ENCODE measurements around the gene VAMP7. TPM values are rescaled to one million over a fixed set of nuclear protein-coding genes. Genes with fewer than 3 reads are reported as not detected.

Gene VAMP7
- total and polyA plus RNA-seq, 9 of the 15 experiments (the other 6 are each of a cell fraction or from before 2014, with no cell fraction given): 38.4 to 100 (median 67.7) TPM

DNA sequence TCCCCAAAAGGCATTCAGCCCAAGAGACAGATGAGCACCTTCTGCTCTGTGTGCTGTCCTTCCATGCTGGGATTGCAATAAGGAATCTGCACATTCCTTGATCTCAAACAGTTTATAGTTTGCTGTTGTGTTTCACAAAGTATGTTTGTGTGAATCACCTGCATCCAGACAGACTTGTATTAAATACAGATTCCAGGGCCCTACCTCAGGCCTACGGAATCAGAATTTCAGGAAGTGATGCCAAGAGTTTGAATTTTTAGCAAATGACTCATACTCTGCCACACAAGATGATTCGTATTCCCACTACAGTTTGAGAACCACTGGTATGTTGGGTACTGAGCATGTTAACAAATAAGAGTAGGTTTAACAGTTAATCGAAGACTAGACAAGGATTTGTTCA, 7.0 kb downstream of the VAMP7 start (continued):
- TF ChIP-seq, protein P1, sequence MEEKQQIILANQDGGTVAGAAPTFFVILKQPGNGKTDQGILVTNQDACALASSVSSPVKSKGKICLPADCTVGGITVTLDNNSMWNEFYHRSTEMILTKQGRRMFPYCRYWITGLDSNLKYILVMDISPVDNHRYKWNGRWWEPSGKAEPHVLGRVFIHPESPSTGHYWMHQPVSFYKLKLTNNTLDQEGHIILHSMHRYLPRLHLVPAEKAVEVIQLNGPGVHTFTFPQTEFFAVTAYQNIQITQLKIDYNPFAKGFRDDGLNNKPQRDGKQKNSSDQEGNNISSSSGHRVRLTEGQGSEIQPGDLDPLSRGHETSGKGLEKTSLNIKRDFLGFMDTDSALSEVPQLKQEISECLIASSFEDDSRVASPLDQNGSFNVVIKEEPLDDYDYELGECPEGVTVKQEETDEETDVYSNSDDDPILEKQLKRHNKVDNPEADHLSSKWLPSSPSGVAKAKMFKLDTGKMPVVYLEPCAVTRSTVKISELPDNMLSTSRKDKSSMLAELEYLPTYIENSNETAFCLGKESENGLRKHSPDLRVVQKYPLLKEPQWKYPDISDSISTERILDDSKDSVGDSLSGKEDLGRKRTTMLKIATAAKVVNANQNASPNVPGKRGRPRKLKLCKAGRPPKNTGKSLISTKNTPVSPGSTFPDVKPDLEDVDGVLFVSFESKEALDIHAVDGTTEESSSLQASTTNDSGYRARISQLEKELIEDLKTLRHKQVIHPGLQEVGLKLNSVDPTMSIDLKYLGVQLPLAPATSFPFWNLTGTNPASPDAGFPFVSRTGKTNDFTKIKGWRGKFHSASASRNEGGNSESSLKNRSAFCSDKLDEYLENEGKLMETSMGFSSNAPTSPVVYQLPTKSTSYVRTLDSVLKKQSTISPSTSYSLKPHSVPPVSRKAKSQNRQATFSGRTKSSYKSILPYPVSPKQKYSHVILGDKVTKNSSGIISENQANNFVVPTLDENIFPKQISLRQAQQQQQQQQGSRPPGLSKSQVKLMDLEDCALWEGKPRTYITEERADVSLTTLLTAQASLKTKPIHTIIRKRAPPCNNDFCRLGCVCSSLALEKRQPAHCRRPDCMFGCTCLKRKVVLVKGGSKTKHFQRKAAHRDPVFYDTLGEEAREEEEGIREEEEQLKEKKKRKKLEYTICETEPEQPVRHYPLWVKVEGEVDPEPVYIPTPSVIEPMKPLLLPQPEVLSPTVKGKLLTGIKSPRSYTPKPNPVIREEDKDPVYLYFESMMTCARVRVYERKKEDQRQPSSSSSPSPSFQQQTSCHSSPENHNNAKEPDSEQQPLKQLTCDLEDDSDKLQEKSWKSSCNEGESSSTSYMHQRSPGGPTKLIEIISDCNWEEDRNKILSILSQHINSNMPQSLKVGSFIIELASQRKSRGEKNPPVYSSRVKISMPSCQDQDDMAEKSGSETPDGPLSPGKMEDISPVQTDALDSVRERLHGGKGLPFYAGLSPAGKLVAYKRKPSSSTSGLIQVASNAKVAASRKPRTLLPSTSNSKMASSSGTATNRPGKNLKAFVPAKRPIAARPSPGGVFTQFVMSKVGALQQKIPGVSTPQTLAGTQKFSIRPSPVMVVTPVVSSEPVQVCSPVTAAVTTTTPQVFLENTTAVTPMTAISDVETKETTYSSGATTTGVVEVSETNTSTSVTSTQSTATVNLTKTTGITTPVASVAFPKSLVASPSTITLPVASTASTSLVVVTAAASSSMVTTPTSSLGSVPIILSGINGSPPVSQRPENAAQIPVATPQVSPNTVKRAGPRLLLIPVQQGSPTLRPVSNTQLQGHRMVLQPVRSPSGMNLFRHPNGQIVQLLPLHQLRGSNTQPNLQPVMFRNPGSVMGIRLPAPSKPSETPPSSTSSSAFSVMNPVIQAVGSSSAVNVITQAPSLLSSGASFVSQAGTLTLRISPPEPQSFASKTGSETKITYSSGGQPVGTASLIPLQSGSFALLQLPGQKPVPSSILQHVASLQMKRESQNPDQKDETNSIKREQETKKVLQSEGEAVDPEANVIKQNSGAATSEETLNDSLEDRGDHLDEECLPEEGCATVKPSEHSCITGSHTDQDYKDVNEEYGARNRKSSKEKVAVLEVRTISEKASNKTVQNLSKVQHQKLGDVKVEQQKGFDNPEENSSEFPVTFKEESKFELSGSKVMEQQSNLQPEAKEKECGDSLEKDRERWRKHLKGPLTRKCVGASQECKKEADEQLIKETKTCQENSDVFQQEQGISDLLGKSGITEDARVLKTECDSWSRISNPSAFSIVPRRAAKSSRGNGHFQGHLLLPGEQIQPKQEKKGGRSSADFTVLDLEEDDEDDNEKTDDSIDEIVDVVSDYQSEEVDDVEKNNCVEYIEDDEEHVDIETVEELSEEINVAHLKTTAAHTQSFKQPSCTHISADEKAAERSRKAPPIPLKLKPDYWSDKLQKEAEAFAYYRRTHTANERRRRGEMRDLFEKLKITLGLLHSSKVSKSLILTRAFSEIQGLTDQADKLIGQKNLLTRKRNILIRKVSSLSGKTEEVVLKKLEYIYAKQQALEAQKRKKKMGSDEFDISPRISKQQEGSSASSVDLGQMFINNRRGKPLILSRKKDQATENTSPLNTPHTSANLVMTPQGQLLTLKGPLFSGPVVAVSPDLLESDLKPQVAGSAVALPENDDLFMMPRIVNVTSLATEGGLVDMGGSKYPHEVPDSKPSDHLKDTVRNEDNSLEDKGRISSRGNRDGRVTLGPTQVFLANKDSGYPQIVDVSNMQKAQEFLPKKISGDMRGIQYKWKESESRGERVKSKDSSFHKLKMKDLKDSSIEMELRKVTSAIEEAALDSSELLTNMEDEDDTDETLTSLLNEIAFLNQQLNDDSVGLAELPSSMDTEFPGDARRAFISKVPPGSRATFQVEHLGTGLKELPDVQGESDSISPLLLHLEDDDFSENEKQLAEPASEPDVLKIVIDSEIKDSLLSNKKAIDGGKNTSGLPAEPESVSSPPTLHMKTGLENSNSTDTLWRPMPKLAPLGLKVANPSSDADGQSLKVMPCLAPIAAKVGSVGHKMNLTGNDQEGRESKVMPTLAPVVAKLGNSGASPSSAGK (IDR thresholded peaks at IDR 0.05): no peak
- TF ChIP-seq SUPT5H (IDR thresholded peaks at IDR 0.05) (no peak), ZNF436 (CRISPR knock-in tag; IDR thresholded peaks at IDR 0.05) (no peak), SMARCE1 (IDR thresholded peaks at IDR 0.05) (peak; percentile 60), GTF2E2 (tag; IDR thresholded peaks at IDR 0.05) (no peak), COPS2 (conservative IDR thresholded peaks at IDR 0.05) (no peak), CEBPG (CRISPR knock-in tag; IDR thresholded peaks at IDR 0.05) (no peak), CEBPG (tag; conservative IDR thresholded peaks at IDR 0.05 in 1 of 2, IDR thresholded peaks at IDR 0.05 in 1 of 2) (no peak), PML (IDR thresholded peaks at IDR 0.05; ENCODE audit: low read length) (no peak), ZNF263 (CRISPR knock-in tag; IDR thresholded peaks at IDR 0.05; ENCODE audit: borderline replicate concordance) (no peak), CBFA2T3 (IDR thresholded peaks at IDR 0.05) (peak; percentile 78)
- TF ChIP-seq, protein P2, sequence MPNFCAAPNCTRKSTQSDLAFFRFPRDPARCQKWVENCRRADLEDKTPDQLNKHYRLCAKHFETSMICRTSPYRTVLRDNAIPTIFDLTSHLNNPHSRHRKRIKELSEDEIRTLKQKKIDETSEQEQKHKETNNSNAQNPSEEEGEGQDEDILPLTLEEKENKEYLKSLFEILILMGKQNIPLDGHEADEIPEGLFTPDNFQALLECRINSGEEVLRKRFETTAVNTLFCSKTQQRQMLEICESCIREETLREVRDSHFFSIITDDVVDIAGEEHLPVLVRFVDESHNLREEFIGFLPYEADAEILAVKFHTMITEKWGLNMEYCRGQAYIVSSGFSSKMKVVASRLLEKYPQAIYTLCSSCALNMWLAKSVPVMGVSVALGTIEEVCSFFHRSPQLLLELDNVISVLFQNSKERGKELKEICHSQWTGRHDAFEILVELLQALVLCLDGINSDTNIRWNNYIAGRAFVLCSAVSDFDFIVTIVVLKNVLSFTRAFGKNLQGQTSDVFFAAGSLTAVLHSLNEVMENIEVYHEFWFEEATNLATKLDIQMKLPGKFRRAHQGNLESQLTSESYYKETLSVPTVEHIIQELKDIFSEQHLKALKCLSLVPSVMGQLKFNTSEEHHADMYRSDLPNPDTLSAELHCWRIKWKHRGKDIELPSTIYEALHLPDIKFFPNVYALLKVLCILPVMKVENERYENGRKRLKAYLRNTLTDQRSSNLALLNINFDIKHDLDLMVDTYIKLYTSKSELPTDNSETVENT (CRISPR knock-in tag; IDR thresholded peaks at IDR 0.05): no peak
- TF ChIP-seq, protein P3, sequence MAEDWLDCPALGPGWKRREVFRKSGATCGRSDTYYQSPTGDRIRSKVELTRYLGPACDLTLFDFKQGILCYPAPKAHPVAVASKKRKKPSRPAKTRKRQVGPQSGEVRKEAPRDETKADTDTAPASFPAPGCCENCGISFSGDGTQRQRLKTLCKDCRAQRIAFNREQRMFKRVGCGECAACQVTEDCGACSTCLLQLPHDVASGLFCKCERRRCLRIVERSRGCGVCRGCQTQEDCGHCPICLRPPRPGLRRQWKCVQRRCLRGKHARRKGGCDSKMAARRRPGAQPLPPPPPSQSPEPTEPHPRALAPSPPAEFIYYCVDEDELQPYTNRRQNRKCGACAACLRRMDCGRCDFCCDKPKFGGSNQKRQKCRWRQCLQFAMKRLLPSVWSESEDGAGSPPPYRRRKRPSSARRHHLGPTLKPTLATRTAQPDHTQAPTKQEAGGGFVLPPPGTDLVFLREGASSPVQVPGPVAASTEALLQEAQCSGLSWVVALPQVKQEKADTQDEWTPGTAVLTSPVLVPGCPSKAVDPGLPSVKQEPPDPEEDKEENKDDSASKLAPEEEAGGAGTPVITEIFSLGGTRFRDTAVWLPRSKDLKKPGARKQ (CRISPR knock-in tag; IDR thresholded peaks at IDR 0.05): no peak
